HepG2 (cell line): ENCODE data around the gene POLR1C. TPM values are rescaled to one million over a fixed set of nuclear protein-coding genes. Genes with fewer than 3 reads are reported as not detected.

Experiments
- AHDC1 ChIP-seq: sonication (generic); formaldehyde crosslinking; IDR thresholded peaks from 2 replicates; pipeline ENCODE4 v1.5.1; 2020; ENCODE audit warnings: mild to moderate bottlenecking, missing genetic modification reagents, borderline replicate concordance
- ATF7-NPFF ChIP-seq: sonication (generic); formaldehyde crosslinking; IDR thresholded peaks from 2 replicates; pipeline ENCODE4 v1.8.1; 2023; ENCODE audit warnings: mild to moderate bottlenecking, low read depth, missing genetic modification reagents, moderate library complexity
- HMGXB4 ChIP-seq, 2 experiments: sonication (generic) in 1 of 2; formaldehyde crosslinking in 1 of 2; IDR thresholded peaks; 2 replicates each; pipeline versions ENCODE4 v1.4.0 to v1.6.1; 2018 to 2020; ENCODE audit warnings: missing genetic modification reagents in 2 of 2, borderline replicate concordance in 1 of 2, low read depth in 1 of 2, mild to moderate bottlenecking in 1 of 2, missing biosample characterization in 1 of 2
- NCOA1 ChIP-seq: sonication (generic); formaldehyde crosslinking; IDR thresholded peaks from 2 replicates; pipeline ENCODE4 v1.9.0; 2021; ENCODE audit warnings: missing genetic modification reagents
- NFKBIZ ChIP-seq: IDR thresholded peaks from 2 replicates; pipeline ENCODE4 v1.6.1; 2018; ENCODE audit warnings: missing genetic modification reagents, missing compliant biosample characterization
- NFYC ChIP-seq: IDR thresholded peaks from 2 replicates; pipeline ENCODE4 v1.6.1; 2016; ENCODE audit warnings: missing genetic modification reagents, missing compliant biosample characterization
- NR1H2 ChIP-seq: sonication (generic); formaldehyde crosslinking; IDR thresholded peaks from 2 replicates; pipeline ENCODE4 v1.8.1; 2022; ENCODE audit warnings: low read depth, missing genetic modification reagents, borderline replicate concordance
- NR2F6 ChIP-seq, 2 experiments: IDR thresholded peaks; 2 replicates each; pipeline ENCODE4 v1.6.1; 2016; ENCODE audit warnings: antibody characterized with exemption in 1 of 2, mild to moderate bottlenecking in 1 of 2
- RBAK ChIP-seq: sonication (generic); formaldehyde crosslinking; IDR thresholded peaks from 2 replicates; pipeline ENCODE4 v1.5.1; 2020; ENCODE audit warnings: mild to moderate bottlenecking, missing genetic modification reagents
- RBM22 ChIP-seq: fragments of 200-400 bp; formaldehyde crosslinking; optimal IDR thresholded peaks from 2 replicates; pipeline ENCODE3; 2017; ENCODE audit warnings: mild to moderate bottlenecking, low read length, moderate library complexity
- RELA ChIP-seq: sonication (generic); formaldehyde crosslinking; IDR thresholded peaks from 2 replicates; pipeline ENCODE4 v1.4.0; 2020; ENCODE audit warnings: missing genetic modification reagents
- TFE3 ChIP-seq: IDR thresholded peaks from 2 replicates; pipeline ENCODE4 v1.6.1; 2016
- ZFP91 ChIP-seq: sonication (generic); formaldehyde crosslinking; IDR thresholded peaks from 2 replicates; pipeline ENCODE4 v1.9.0; 2022; ENCODE audit warnings: missing genetic modification reagents, mild to moderate bottlenecking, borderline replicate concordance
- ZIK1 ChIP-seq: sonication (generic); formaldehyde crosslinking; IDR thresholded peaks from 2 replicates; pipeline ENCODE4 v1.5.0; 2020; ENCODE audit warnings: mild to moderate bottlenecking, low read depth, missing genetic modification reagents, borderline replicate concordance
- ZNF10 ChIP-seq: sonication (generic); formaldehyde crosslinking; IDR thresholded peaks from 2 replicates; pipeline ENCODE4 v1.4.0; 2020; ENCODE audit warnings: mild to moderate bottlenecking, low read depth, missing genetic modification reagents, borderline replicate concordance
- ZNF777 ChIP-seq: sonication (generic); formaldehyde crosslinking; IDR thresholded peaks from 2 replicates; pipeline ENCODE4 v1.4.0; 2020; ENCODE audit warnings: missing genetic modification reagents
- ZNF839 ChIP-seq: sonication (generic); formaldehyde crosslinking; IDR thresholded peaks from 2 replicates; pipeline ENCODE4 v1.4.0; 2020; ENCODE audit warnings: missing genetic modification reagents, mild to moderate bottlenecking, borderline replicate concordance
- polyA plus RNA-seq, 8 experiments: library from polyadenylated mRNA; depleted of rRNA in 3 of 8; stranded (reverse) in 7 of 8; unstranded in 1 of 8; fragments of >200 nt; fragmentation: Illumina TruSeq in 4 of 8; extraction: Trizol in 4 of 8; gene quantifications; 2 replicates each; pipeline versions ENCODE4 v1.2.1 to v1.2.3, GENCODE V29; 2011 to 2016; ENCODE audit warnings: low read depth in 4 of 8, missing spikeins in 1 of 8, mixed read lengths in 1 of 8; ENCODE audit not compliant: insufficient read depth in 1 of 8
- total RNA-seq, 5 experiments: library from RNA; depleted of rRNA; stranded (reverse); fragments of >200 nt; fragmentation: Illumina TruSeq; extraction: Trizol; gene quantifications; 2 replicates each; pipeline ENCODE4 v1.2.3, GENCODE V29; 2016; ENCODE audit warnings: low read depth in 1 of 5

Gene POLR1C
- total and polyA plus RNA-seq, 2 of the 13 experiments (the other 11 are each of a cell fraction or from before 2014, with no cell fraction given): 62.6 to 72.2 TPM

DNA sequence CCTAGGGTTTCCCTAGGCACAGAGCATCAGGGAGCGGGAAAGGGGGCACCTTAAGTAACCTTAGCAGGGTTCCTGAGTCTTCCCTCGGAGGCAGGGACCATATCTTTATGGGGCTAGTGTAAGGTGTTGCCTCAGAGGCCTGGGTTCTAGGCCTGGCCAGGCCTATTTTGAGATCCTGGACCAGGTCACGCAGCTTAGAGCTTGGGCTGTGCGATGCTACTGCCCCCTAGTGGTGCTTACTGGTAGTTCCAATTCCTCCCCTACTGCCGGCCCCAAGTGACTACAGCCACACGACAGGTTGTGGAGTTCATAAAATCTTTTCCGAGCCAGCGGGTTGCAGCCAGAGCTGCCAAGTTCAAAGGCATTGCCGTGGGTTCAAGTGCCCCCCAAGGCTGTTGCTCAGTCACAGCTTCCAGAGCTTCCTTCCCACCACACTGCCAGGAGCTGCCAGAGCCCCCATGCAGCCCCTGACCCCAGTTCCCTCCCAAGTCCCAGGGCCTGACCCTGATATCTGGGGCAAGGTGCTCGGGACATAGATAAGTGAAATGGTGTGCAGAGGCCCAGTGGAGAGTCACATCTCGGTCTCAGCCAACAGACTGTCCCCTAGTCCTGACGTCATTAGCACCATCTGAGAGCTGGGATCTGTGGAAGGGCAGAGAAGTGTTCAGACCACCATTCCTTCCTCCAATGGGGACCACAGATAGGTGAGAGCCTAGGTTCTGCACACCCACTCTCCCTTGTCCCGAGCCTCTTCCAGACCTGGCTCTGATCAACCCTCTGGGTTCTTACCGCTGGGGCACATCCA, 10.0 kb upstream of the POLR1C start (continued):
- 0 out of 2 replicates have a peak, but pooled peaks have one; percentile 15 for TF ChIP-seq AHDC1 (CRISPR knock-in tag)
- TF ChIP-seq NR2F6 (IDR thresholded peaks at IDR 0.05): no peak
- TF ChIP-seq NR2F6 (CRISPR knock-in tag; IDR thresholded peaks at IDR 0.05): peak; percentile 42; the same call in 1 of the 2 replicates
- TF ChIP-seq ZFP91: peak; percentile 55; the same call in 1 of the 2 replicates
- TF ChIP-seq RBAK (CRISPR knock-in tag): no peak
- peak; percentile 42; the same call in 1 of the 2 replicates for TF ChIP-seq ZNF839 (CRISPR knock-in tag)
- TF ChIP-seq RELA (CRISPR knock-in tag): no peak
- TF ChIP-seq NR1H2 (CRISPR knock-in tag): no peak
- no peak for TF ChIP-seq ZNF777 (CRISPR knock-in tag)
- TF ChIP-seq NFKBIZ: 0 out of 2 replicates have a peak, but pooled peaks have one; percentile 42
- TF ChIP-seq NFYC: no peak
- peak; percentile 85 for TF ChIP-seq RBM22
- 0 out of 2 replicates have a peak, but pooled peaks have one; percentile 33 for TF ChIP-seq ZIK1
- TF ChIP-seq ATF7-NPFF (CRISPR knock-in tag): peak; percentile 53; the same call in 1 of the 2 replicates
- no peak for TF ChIP-seq ZNF10 (CRISPR knock-in tag)
- TF ChIP-seq TFE3 (CRISPR knock-in tag): peak; percentile 27; the same call in 1 of the 2 replicates
- TF ChIP-seq HMGXB4 (CRISPR knock-in tag; IDR thresholded peaks at IDR 0.05; ENCODE audit: borderline replicate concordance in 1 of 2, low read depth in 1 of 2): peak; percentile 38 to 73; a peak in 2 of 4 replicates
- TF ChIP-seq NCOA1 (CRISPR knock-in tag): 0 out of 2 replicates have a peak, but pooled peaks have one; percentile 35
